ENCODE data around the gene FAR2.
"Not testable (repeated sequence)": the region's sequence is repeated elsewhere in the genome, so short reads cannot be mapped to it uniquely, and the experiment has no call there.

FAR2 gene

DNA sequence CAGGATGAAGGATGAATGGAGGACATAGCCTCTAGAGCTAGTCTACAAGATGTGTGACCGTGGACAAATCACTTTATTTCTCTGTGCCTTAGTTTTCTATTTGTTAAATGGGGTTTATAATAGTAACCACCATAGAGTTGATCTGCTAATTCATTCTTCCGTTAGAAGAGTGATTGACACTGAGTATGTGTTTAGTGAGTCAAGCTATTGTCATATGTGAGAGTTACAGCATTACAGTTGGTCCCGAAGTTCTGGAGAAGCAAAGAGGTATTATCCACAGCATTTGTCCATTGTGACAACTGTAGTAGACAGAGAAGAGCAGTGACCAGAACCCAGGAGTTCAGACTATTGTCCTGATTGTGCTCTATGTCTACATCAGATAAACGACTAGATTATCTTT is 14.1 kb downstream of the FAR2 start:
- Mint-ChIP-seq H3K36me3 (ENCODE audit: low read depth) (peaks cover 3% of the 10 kb centered on the region), H3K9me3 (peaks cover 10% of the 10 kb centered on the region), H3K4me3 (no peak overlapping the region), H3K27ac (no peak overlapping the region), H3K27me3 (ENCODE audit: low read depth) (peaks cover 15% of the 10 kb centered on the region), H3K4me1 (ENCODE audit: low read depth) (peaks cover 20% of the 10 kb centered on the region)
- no peak for DNase-seq (ENCODE audit: low spot score)

DNA sequence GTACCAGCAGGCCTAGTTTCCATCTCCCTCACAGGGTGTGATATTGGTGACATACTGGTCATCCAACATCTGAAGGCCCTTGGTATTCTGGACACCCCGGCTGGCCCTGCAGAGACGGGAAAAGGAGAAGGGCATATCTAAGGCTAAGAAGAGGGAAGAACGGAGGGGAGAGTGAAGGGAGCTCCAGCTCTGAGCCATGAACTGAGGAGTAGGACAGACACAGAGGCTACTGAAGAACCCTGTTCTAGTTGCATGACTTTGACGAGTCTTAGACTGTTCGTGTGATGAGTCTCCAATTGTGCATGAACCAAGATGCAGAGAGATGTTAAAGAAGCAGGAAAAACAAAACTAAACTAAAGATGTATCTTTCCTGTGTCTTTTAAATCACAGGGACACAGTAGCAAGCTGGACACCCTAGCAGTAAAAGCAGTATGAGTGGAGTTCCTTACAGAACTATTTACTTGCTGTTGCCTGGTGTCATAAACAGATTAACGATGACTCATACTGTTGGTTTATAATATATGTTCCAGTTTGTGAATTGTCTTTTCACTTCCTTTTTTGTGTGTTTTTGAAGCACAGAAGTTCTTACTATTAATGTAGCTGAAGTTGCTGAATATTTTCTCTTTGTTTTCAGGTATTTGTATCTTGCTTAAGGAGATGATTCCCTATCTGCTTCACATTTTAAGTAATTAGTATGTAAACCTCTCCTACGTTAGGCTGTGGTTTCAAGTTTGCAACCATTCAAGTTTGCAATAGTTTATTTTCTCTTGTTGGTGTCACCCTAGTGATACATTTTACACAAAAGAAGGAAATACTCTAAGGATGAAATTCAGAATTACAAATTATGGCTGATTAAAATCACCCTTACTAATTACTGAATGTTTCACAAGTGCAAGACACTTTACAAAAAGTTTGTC is 15.7 kb downstream of the FAR2 start:
- Mint-ChIP-seq H3K36me3 (ENCODE audit: low read depth) (peaks cover under 1% of the 10 kb centered on the region), H3K27ac (peak overlapping the region; percentile 17), H3K4me3 (no peak overlapping the region), H3K9me3 (peaks cover 7% of the 10 kb centered on the region), H3K27me3 (ENCODE audit: low read depth) (peaks cover 15% of the 10 kb centered on the region), H3K4me1 (ENCODE audit: low read depth) (peaks cover 18% of the 10 kb centered on the region)
- no peak for DNase-seq (ENCODE audit: low spot score)

DNA sequence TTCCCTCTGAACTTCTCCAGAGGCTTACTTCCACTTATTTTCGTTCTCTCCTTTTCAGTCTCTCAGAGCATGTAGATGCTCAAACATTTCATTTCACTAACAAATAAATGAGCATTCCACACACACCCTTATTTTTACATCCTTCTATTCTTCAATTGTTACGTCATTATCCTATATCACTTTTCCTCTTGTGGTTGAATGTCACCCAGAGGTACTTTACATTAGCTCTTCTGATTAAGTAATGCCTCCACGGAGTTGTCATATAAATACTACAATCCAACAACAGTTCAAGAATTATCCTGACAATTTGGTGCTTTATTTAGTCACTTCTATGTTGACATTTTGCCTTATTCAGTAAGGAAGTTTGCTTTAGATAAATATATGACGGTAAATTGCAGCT is 18.4 kb downstream of the FAR2 start:
- no peak for DNase-seq (ENCODE audit: low spot score)
- no peaks in the 10 kb centered on the region for H3K36me3 Mint-ChIP-seq (ENCODE audit: low read depth)
- H3K4me1 Mint-ChIP-seq (ENCODE audit: low read depth) = peaks cover 11% of the 10 kb centered on the region
- H3K4me3 Mint-ChIP-seq = no peak overlapping the region
- peaks cover 10% of the 10 kb centered on the region for H3K27me3 Mint-ChIP-seq (ENCODE audit: low read depth)
- no peak overlapping the region for H3K27ac Mint-ChIP-seq
- no peaks in the 10 kb centered on the region for H3K9me3 Mint-ChIP-seq

DNA sequence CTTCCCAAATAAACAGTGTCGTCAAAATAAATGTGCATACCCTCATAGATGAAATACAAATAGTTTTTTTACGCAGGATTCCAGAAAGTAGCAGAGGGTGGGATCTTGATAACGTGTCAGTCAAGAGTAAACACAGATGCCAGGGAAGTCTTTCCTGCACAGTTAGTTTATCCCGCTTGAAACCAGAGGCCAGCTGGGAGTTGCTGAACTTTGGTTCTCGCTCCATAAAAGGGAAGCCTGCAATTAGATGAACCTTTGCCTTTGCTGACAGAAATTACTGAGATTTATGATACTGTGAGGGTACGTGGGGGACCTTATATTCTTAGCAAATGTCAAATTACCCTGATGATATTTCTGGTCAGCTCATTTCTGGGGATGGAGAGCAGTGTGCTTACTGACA is 18.9 kb downstream of the FAR2 start:
- H3K36me3 Mint-ChIP-seq (ENCODE audit: low read depth) = no peaks in the 10 kb centered on the region
- DNase-seq (ENCODE audit: low spot score) = no peak
- peaks cover 11% of the 10 kb centered on the region for H3K4me1 Mint-ChIP-seq (ENCODE audit: low read depth)
- no peak overlapping the region for H3K27ac Mint-ChIP-seq
- no peaks in the 10 kb centered on the region for H3K9me3 Mint-ChIP-seq
- peaks cover 10% of the 10 kb centered on the region for H3K27me3 Mint-ChIP-seq (ENCODE audit: low read depth)
- H3K4me3 Mint-ChIP-seq = no peak overlapping the region

DNA sequence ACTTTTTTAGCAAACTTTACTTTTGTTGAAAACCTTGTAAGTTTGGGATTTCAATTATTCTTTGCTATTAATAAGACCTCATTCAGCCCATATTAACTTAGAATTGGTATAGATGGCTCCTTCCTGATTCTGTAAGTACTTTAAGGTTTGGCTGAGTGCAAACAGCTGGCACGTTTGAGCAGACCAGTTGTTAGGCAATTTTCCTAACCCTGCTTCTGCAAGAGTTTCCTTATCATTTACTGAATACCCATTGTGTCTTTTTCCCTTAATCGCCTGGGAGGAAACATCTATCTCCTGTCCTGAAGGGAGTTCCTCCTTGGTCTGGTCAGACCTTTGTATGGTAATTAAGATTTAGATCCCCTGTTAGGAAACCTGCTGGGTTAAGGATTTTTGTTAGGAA is 20.9 kb downstream of the FAR2 start:
- H3K27me3 Mint-ChIP-seq (ENCODE audit: low read depth); DNase-seq (ENCODE audit: low spot score); H3K9me3 Mint-ChIP-seq; H3K4me1 Mint-ChIP-seq (ENCODE audit: low read depth); H3K4me3 Mint-ChIP-seq; H3K36me3 Mint-ChIP-seq (ENCODE audit: low read depth); H3K27ac Mint-ChIP-seq: not testable (repeated sequence)

DNA sequence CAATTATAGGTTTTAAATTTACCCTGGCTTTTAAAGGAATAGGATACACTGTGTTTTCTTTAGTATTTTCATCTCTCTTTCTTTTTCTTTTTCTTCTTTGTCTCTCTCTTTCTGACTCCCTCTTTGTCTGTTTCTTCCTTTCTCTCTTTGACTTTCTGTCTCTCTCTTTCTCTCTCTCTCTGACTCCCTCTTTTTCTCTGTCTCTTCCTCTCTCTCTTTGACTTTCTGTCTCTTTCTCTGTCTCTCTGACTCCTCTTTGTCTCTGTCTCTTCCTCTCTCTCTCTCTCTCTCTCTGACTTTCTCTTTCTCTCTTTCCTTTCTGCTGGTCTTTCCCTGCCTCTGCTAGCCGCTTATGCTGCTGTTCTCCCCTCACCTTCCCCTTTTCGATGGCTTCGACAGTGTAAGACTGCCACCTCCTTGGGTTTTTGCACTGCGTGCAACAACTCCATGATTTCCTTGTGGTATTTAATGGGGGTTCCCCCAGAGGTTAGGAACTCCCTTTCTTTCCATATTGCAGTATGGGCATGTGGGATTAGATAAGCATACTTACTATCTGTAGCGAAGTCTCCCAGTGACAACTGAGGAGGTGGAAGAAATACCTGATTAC is 21.5 kb downstream of the FAR2 start:
- H3K36me3 Mint-ChIP-seq (ENCODE audit: low read depth); DNase-seq (ENCODE audit: low spot score); H3K9me3 Mint-ChIP-seq; H3K4me1 Mint-ChIP-seq (ENCODE audit: low read depth); H3K27me3 Mint-ChIP-seq (ENCODE audit: low read depth); H3K27ac Mint-ChIP-seq; H3K4me3 Mint-ChIP-seq: not testable (repeated sequence)

DNA sequence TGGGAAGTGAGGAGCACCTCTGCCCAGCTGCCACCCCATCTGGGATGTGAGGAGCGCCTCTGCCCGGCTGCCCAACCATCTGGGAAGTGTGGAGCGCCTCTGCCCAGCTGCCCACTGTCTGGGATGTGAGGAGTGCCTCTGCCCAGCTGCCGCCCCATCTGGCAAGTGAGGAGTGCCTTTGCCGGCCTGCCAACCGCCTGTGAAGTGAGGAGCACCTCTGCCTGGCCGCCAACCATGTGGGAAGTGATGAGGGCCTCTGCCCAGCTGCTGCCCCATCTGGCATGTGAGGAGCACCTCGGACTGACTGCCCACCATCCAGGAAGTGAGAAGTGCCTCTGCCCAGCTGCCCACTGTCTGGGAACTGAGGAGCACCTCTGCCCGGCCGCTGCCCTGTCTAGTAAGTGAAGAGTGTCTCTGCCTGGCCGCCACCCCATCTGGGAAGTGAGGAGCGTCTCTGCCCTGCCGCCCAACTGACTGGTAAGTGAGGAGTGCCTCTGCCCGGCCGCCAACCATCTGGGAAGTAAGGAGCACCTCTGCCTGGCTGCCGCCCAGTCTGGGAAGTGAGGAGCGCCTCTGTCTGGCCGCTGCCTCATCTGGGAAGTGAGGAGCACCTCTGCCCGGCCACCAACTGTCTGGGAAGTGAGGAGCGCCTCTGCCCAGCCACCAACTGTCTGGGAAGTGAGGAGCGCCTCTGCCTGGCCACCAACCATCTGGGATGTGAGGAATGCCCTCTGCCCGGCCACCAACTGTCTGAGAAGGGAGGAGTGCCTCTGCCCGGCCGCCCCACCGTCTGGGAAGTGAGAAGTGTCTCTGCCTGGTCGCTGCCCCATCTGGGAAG is 22.6 kb downstream of the FAR2 start:
- no peak overlapping the region for H3K4me3 Mint-ChIP-seq
- H3K36me3 Mint-ChIP-seq (ENCODE audit: low read depth) = no peaks in the 10 kb centered on the region
- DNase-seq (ENCODE audit: low spot score) = no peak
- peaks cover 3% of the 10 kb centered on the region for H3K4me1 Mint-ChIP-seq (ENCODE audit: low read depth)
- H3K27ac Mint-ChIP-seq = no peak overlapping the region
- no peaks in the 10 kb centered on the region for H3K9me3 Mint-ChIP-seq
- H3K27me3 Mint-ChIP-seq (ENCODE audit: low read depth) = peaks cover 7% of the 10 kb centered on the region

DNA sequence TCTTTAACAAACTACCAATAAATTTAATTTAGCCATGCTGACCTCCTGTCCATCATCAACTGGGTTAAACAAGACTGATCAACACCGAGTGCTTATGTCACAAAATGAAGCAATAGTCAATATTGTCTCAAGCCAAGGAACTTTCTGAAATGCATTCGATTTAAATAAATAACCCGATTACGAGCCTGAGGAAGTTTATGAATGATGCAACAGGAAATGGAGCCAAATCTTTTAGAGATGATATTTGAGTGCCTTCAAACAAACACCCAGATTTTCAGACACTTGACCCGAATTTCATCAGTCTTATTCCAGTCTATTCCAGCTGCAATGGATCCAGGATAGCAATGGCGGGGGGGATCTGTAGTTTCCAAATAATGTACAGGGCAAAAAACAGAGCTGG is 27.9 kb downstream of the FAR2 start:
- Mint-ChIP-seq H3K4me3 (no peak overlapping the region), H3K27me3 (ENCODE audit: low read depth) (peaks cover 4% of the 10 kb centered on the region), H3K4me1 (ENCODE audit: low read depth) (no peaks in the 10 kb centered on the region), H3K27ac (no peak overlapping the region), H3K36me3 (ENCODE audit: low read depth) (no peaks in the 10 kb centered on the region), H3K9me3 (peaks cover 2% of the 10 kb centered on the region)
- DNase-seq (ENCODE audit: low spot score) = no peak

DNA sequence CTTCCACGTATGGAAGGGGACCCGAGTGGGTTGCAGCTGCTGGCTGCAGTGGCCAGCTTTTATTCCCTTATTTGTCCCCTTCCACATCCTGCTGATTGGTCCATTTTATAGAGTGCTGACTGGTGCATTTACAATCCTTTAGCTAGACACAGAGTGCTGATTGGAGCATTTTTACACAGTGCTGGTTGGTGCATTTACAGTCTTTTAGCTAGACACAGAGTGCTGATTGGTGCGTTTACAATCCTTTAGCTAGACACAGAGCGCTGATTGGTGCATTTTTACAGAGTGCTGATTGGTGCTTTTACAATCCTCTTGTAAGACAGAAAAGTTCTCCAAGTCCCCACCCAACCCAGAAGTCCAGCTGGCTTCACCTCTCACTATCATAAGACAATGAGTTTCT is 33.2 kb downstream of the FAR2 start:
- DNase-seq (ENCODE audit: low spot score); H3K36me3 Mint-ChIP-seq (ENCODE audit: low read depth); H3K27ac Mint-ChIP-seq; H3K9me3 Mint-ChIP-seq; H3K4me1 Mint-ChIP-seq (ENCODE audit: low read depth); H3K27me3 Mint-ChIP-seq (ENCODE audit: low read depth); H3K4me3 Mint-ChIP-seq: not testable (repeated sequence)

DNA sequence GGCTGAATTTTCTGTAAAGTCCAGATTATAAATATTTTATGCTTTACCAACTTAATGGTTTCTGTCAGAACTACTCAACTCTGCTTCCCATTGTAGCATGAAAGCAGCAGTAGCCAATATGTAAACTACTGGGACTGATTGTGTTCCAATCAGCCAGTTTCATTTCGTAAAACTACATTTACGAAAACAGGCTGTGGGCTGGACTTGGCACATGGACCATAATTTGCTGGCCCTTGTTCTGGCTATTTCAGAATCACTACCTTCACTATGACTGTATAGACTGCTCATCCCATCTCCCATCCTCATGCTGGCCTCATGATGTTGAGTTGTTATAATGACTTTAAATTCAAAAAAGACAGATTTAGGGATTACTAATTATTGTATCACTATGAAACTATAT is 38.7 kb downstream of the FAR2 start:
- Mint-ChIP-seq H3K36me3 (ENCODE audit: low read depth) (no peaks in the 10 kb centered on the region), H3K27ac (no peak overlapping the region), H3K9me3 (no peaks in the 10 kb centered on the region), H3K4me3 (no peak overlapping the region), H3K4me1 (ENCODE audit: low read depth) (no peaks in the 10 kb centered on the region), H3K27me3 (ENCODE audit: low read depth) (peaks cover 7% of the 10 kb centered on the region)
- no peak for DNase-seq (ENCODE audit: low spot score)

DNA sequence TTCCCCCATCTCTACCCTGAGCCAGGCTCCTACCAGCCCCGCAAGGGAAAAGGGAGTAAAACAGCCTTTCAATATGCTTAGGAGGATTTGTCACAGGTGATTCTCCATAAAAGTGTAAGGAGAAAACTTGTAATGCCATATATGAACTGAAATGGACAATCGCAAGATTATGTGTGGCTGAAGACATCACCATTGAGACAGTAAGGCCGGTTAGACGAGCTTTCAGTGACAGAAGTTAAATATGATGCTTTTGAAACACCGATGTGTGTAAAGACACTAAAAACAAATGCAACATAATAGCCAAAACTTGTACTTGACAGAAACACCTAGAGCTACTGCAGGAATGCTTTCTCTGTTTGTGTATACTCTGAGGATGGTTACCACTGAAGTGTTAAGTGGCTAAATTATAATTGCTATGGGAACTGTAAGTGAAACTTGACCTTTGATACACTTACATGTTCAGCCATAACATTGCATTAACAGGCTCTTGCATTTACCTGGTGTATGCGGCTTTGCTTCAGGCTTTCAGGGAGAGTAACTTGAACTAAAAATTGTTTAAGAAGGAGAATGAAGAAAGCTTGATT is 42.3 kb downstream of the FAR2 start:
- no peak overlapping the region for H3K27ac Mint-ChIP-seq
- no peak overlapping the region for H3K4me3 Mint-ChIP-seq
- peaks cover 5% of the 10 kb centered on the region for H3K27me3 Mint-ChIP-seq (ENCODE audit: low read depth)
- H3K9me3 Mint-ChIP-seq = no peaks in the 10 kb centered on the region
- DNase-seq (ENCODE audit: low spot score) = no peak
- no peaks in the 10 kb centered on the region for H3K4me1 Mint-ChIP-seq (ENCODE audit: low read depth)
- H3K36me3 Mint-ChIP-seq (ENCODE audit: low read depth) = no peaks in the 10 kb centered on the region

DNA sequence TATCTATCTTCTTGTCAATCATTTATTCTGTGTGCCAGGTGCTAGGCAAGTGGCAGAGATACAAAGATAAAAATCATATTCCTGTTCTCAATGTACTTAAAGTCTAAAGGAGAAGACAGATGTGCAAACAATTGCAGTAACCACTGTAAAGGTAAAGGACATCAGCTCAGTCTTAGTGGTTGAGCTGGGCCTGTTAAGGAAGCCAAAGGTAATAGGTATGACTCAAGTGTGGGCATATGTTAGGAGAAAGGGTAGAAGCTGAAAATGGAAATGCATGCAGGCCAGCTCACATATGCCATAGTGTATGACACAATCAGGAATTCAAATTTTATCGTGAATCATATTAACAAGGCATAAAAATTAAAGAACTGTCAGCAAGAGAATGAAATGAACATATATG is 49.8 kb downstream of the FAR2 start:
- H3K27ac Mint-ChIP-seq = no peak overlapping the region
- no peaks in the 10 kb centered on the region for H3K9me3 Mint-ChIP-seq
- no peak overlapping the region for H3K4me3 Mint-ChIP-seq
- DNase-seq (ENCODE audit: low spot score) = no peak
- peaks cover 2% of the 10 kb centered on the region for H3K27me3 Mint-ChIP-seq (ENCODE audit: low read depth)
- no peaks in the 10 kb centered on the region for H3K4me1 Mint-ChIP-seq (ENCODE audit: low read depth)
- H3K36me3 Mint-ChIP-seq (ENCODE audit: low read depth) = no peaks in the 10 kb centered on the region

DNA sequence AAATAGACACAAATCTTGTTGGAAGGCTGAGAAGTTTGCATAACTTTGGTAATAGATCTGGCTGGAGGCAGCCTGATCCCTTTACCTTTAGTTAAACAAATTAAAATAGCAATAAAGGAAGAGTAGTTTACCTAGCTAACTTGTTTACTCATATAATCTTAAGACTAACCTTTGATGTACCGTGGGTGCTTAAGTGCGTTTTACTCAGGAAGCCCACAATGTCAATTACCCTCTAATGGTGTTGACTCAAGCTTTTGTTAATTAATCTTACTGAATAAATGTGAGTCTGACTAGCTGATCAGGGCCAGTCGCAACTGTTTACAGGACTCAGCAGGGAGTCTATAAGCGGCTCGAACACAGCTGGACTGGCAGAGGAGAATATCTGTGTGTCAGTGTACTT is 51.5 kb downstream of the FAR2 start:
- peaks cover 2% of the 10 kb centered on the region for H3K27me3 Mint-ChIP-seq (ENCODE audit: low read depth)
- H3K27ac Mint-ChIP-seq = no peak overlapping the region
- no peaks in the 10 kb centered on the region for H3K36me3 Mint-ChIP-seq (ENCODE audit: low read depth)
- no peak for DNase-seq (ENCODE audit: low spot score)
- no peaks in the 10 kb centered on the region for H3K4me1 Mint-ChIP-seq (ENCODE audit: low read depth)
- no peak overlapping the region for H3K4me3 Mint-ChIP-seq
- H3K9me3 Mint-ChIP-seq = no peaks in the 10 kb centered on the region

DNA sequence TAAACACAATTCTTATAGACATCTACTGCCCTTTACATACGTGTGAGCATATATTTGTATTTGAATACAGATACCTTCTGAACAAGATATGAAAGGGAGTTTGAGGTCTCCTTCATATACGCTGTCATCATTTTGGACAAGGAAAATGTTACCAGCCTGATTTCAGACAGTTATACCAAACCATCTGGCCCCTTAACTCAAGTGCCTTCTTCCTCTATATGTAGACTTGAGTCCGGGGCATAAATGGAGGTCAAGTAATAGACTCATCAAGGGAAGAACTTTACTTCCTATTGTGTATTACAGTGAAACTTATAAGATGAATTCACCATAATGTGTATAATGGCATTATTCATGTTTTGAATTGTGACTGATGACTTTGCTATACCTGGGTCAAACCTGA is 52.2 kb downstream of the FAR2 start:
- H3K9me3 Mint-ChIP-seq = no peaks in the 10 kb centered on the region
- no peak overlapping the region for H3K4me3 Mint-ChIP-seq
- H3K27me3 Mint-ChIP-seq (ENCODE audit: low read depth) = peaks cover 2% of the 10 kb centered on the region
- no peaks in the 10 kb centered on the region for H3K4me1 Mint-ChIP-seq (ENCODE audit: low read depth)
- no peak for DNase-seq (ENCODE audit: low spot score)
- no peak overlapping the region for H3K27ac Mint-ChIP-seq
- no peaks in the 10 kb centered on the region for H3K36me3 Mint-ChIP-seq (ENCODE audit: low read depth)
